Measurements from ENCODE around the gene GNPTAB.

Gene GNPTAB

DNA sequence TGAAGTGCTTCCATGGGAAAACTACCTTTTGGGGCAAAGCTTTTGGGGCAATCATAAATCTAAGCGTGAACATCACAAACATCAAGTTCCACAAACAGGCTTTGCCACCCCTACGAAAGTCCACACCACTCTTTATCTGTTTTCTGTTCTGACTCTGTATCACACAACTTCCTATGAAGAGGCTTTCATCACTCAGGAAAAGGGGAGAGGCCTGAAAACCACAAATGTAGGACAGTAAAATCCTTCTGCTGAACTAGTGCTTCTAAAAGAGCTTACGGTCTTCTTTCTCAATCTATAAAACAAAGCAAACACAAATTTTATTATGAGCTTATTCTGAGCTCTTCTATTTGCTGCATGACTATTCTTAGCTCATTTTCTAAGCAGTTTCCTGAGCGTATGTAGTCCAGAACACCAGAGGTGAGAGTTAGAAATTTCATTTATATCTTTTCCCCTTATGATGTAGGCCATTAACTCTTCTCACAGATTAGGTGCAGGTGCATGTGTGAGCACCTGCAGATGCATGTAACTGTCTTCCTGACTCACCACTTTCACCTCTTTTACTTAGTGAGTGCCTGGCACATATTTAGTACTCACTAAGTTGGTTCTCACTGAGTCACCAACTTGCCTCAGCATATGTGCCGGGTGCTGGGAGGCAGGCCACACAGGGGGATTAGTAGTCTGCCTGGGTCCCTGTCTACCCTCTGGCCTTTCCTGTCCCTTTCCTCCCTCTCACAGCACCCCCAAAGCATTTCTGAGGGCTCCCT is 58.6 kb downstream of the GNPTAB start:
- no peak for DNase-seq (ENCODE audit: low read depth)

- DNase-seq (ENCODE audit: low read depth), result no peak
These were observed 60.9 kb downstream of the GNPTAB start for GRCh38 chr12:101769865-101770264.

DNA sequence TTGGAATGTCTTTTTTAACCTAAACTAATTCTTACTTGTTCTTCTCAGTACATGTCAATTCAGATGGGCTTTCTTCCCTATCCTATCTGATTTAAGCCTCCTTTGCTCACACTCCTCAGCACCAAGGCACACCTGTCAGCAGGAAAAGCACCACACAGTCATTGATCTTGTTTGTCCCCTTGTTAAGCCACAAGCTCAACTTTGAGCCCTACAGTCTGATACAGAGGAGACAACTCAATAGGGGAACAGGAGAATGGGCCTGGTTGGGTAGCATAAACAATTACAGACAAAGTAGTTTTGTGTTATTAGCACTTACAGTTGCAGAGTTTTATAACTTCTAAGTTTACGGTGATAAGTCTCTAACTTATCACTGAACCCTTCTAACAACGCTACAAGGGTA is 62.0 kb downstream of the GNPTAB start:
- no peak for DNase-seq (ENCODE audit: low read depth)

DNA sequence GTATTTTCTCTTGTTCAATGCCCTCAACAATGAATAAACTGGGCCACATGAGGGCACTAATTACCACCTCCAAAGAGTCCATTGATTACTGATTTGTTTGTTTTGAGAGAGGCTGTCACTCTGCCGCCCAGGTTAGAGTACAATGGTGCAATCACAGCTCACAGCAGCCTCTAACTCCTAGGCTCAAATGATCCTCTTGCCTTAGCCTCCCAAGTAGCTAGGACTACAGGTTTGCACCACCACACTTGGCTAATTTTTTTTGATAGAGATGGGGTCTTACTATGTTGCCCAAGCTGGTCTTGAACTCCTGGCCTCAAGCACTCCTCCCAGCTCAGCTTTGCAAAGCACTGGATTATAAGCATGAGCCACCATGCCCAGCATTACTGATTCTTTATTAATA is 63.2 kb downstream of the GNPTAB start:
- DNase-seq (ENCODE audit: low read depth), result no peak

DNA sequence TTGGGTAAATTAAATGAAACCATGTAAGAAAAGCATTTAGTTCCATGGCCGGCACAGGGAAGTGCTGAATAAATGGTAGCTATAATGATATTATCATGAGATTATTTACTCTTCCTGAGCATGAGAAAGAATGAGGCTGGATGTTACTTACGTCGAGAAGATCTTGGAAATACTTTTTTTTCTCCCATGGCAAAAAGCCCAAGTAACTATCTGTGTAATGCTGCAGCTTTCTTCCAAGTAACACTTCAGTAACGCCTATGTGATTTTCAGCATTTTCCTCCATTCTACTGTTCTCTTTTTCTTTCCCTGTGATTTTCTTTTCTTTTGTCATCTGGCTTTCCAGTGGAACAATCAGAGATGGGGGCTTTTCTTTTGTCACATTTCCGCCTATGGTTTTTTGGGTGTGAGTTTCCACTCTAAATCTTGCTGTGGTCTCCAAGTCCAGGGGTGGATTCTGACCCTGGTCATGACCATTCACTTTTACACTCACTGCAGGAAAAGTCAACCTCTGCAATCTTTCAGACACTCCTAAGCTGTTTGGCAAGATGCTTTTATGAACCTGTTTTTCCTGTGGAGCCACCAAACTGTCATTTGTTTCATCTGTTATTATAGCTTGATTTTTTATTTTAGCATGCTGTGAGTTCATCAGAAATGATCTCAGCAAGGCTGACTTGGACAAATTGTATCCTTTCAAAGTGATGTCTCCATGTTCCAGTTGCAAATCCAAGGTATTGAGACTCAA is 66.5 kb downstream of the GNPTAB start:
- no peak for DNase-seq (ENCODE audit: low read depth)

GRCh38 chr12:101763246-101763931 is 67.4 kb downstream of the GNPTAB start:
- no peak for DNase-seq (ENCODE audit: low read depth)

DNA sequence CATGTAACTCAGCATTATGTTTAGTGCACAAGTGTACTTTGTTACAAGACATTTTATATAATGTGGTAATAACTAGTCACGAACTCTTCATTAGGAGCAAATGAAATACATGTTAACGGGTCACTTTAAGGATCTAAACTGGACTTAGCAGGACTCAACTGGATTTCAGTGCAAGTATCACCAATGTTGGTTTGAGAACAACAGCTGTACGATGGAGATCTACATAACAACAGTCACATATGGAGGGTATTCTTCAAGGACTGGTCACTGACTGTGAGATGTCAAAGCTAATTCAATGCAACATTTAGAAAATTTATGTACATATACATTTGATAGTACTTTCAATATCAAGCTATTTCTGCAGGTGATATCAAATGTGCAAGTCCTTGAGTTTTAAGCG is 69.0 kb downstream of the GNPTAB start:
- no peak for DNase-seq (ENCODE audit: low read depth)

- no peak for DNase-seq (ENCODE audit: low read depth)
These were observed 69.4 kb downstream of the GNPTAB start for GRCh38 chr12:101761350-101761749.

DNA sequence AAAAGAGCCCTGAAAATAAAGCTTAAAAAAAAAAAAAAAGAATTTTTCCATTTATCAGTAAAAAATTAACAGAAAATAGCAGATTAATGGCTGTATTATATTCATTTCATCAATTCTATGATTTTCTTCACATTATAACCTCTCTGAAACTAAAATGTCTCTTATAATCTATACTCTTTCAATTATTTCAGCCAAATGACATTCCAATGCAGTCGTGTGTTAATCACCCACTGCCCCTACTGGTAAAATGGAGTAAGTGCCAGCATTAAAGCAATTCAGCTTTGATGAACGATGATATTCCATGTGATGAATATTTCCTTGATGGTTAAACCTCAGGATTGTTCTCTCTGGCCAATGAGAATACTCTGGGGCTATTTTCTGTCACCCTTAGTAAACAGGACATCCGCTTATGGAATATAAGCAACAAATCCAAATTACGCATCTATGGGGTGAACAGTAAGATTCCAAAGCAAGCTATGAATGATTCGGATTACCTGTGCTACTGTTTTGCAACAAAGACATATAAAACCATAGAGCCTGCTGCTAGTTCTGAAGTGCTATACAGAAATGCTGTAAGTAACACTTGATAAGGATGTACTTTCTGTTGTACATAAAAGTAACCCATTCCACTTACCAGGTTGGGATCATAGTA is 71.2 kb downstream of the GNPTAB start:
- no peak for DNase-seq (ENCODE audit: low read depth)

- DNase-seq (ENCODE audit: low read depth), result no peak
These were observed 80.6 kb downstream of the GNPTAB start for GRCh38 chr12:101750152-101750551.

DNA sequence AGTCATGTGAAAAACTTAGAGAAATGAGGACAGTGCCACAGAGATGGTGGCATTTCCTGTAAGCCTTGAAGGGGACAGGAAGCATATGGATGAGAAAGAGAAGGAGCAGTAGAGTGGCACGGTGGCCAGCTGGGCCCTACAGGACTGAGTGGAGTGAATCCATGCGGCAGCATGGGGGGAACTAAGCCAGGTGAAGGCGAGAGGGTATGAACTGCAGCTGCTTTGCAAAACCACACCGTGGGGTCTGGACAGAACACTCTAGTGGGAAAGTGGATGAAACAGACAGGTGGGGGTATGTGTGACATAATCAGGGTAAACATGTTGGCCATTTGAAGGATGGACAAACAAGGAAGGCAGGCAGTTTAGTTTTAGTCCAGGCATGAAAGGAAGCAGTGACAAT is 81.1 kb downstream of the GNPTAB start:
- no peak for DNase-seq (ENCODE audit: low read depth)

DNA sequence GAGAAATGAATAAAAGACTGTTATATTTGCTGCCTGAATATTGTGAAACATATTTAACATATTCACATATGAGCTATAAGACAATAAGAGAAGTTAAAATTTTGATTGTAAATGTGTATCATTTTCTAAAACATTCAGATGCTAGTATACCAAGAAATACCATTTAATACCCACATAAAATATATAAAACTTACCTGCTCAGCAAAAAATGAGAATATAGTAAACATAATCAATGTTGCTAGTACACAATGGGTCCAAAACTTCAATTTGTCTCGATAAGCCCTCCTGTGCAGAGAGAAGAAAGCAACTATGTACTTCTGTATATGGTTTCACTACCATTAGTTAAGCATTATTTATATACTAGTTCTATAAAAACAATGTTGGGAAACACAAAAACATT is 81.9 kb downstream of the GNPTAB start:
- DNase-seq (ENCODE audit: low read depth), result no peak

DNA sequence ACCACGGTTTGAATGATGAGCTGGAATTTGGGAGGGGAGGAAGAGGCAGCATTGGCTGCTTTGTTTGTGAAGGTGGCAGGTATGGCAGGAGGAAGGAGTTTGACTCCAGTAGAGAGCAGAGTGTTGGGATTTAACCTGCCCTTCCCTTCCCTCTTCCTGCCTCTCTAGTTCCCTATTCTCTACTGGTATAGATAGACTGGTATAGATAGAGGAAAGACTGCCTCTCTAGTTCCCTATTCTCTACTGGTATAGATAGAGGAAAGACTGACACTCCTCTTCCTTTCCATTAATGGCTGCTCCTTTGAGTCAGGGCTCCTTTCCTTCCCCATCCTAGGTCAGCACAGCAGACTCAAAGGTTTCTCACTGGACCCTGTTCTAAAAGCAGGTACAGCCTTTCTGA is 83.1 kb downstream of the GNPTAB start:
- no peak for DNase-seq (ENCODE audit: low read depth)

DNA sequence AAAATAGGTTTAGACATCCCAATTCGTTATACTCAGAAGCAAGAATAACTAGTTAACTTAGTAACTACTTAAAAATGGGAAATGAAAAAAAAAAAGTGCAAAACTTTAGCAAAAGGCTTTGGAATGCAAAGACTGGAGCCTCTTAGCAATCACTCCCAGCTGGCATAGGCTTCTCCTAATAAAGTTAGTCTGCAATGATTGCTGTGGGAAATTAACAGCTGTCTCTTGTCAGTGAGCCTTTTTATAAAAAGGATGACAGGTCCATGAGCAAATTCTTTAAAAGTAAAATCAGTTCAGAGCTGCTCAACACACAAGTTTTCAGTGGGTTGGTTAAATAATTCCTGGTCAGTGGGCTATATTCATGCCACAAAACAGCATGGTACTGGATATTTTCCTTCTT is 84.1 kb downstream of the GNPTAB start:
- DNase-seq (ENCODE audit: low read depth), result no peak

DNA sequence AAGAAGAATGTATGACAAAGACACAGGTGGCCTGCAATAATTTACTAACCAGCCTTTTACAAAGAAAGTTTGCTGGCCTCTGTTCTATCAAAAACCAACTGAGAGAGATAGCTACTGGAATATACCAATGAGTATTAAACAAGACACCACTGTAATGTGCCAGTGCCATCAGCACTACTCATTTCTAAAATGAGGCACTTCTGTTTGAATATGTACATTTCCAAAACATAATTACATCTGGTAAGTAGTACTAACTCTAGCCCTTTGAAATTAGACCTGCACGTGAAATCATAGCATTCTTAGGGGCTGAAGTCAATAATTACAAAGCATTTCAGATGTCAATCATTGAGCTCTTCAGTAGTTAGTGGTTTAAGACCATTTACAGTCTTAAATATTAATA is 84.6 kb downstream of the GNPTAB start:
- DNase-seq (ENCODE audit: low read depth), result no peak

DNA sequence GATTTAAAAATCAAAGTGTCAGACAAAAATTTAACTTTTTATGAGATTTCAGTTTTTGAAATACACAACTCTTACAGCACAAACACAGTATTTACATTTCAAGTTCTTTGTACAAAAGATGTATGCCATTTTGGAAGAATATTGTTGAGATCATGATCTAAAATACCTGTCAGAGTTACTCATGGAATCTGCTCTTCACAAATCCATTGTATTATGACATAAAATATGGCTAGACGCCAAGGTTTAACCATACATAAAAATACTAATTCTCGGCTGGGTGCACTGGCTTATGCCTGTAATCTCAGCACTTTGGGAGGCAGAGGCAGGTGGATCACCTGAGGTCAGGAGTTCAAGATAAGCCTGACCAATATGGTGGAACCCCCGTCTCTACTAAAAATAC is 85.3 kb downstream of the GNPTAB start:
- no peak for DNase-seq (ENCODE audit: low read depth)

- no peak for DNase-seq (ENCODE audit: low read depth)
These were observed 86.9 kb downstream of the GNPTAB start for GRCh38 chr12:101743724-101744472.

DNA sequence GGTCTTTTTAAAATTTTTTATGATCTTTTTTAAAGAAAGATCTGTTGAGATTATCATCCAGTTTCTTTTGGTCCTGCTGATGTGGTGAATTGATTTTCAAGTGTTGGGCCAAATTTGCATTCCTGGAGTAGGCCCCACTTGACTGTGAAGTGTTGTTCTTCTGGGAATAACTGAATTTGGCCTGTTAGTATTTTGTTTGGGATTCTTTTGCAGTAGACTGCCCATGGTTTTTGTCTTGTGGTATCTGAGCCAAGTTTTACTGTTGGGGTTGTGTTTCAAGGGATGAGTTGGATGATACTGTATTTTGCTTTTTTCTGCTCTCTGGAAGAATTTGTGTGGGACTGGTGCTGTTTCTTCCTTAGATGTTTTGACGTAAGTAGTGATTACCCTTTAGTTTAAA is 87.5 kb downstream of the GNPTAB start:
- DNase-seq (ENCODE audit: low read depth), result no peak

DNA sequence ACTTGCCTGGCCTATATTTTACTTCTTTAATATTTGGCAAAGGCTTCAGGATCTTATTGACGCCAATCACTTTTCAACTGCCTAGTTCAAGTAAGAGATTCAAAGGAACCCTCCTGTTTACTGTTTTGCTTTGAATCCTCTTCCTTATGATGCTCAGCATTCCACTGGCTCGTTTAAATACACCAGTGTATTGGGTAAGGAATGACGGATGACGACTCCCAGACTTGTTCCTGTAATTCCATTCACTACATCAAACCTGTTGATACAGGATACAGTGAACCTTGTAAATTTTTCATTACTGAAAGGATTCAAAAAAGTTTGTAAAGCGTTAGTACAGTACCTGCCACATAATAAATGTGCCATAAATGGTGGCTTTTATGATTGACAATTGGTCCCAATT is 89.8 kb downstream of the GNPTAB start:
- no peak for DNase-seq (ENCODE audit: low read depth)

DNA sequence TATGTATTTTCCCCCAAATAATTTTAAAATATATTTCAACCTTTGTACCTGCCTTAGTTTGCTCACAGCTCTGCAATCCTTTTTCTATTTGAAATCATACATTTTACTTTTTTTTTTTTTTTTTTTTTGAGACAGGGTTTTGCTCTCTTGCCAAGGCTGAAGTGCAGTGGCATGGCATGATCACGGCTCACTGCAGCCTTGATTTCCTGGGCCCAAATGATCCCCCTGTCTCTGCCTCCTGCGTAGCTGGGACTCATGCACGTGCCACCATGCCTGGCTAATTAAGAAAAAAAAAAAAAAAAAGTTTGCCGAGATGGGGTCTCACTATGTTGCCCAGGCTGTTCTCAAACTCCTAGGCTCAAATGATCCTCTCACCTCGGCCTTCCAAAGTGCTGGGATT is 90.2 kb downstream of the GNPTAB start:
- DNase-seq (ENCODE audit: low read depth), result no peak

DNA sequence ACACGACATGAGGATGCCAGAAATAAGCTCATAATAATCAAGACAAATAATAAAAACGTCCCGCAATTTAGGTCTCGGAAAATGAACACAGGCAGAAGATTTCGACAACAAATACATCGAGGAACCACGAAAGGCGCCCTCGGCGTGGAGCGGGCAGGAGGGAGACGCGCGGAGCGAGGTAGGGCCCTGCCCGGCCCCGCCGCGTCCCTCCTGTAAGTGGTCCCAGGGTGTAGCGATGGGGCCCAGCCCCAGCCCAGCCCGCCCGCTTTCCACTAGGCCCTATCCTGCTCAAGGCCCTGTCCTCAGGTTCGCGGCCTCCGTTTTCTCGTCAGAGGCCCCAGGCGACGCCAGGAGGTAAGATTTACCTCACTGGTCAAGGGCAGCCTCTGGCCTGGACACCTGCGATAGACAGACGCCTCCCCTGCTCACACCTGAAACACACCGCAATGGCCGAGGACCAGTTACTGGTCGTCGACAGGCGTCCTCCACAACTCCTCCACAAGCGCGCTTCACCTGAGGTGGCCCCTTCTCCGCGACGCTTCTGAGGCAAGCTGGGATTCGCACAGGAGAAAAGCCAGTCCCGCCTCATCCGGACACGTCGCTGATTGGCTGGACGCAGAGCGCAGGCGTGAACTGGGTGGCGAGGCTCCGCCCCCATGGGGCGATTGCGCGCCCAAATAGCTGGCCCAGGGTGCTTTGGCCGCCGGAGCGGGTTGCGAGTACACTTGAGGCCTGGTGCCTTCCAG is 91.7 kb downstream of the GNPTAB start, which contains the start of gene SYCP3:
Gene SYCP3 (minus strand): TSS at position 543 of the 746 bp plus-strand sequence. CDS start 1,527 bp downstream, outside the sequence.
- no peak for DNase-seq (ENCODE audit: low read depth)

Measured in stimulated activated CD8-positive, alpha-beta memory T cell treated with anti-CD3 and anti-CD28 coated beads, Interleukin-15, amount 100 ng/mL, for 1 hour (primary cell).